GM23338 (cell line): ENCODE measurements around the gene JAKMIP3. TPM values are rescaled to one million over a fixed set of nuclear protein-coding genes. Genes with fewer than 3 reads are reported as not detected.

Experiments used
- ATAC-seq: fragments of 200-7000 bp; cut with Tn5 transposase; 3 replicates; pipeline ENCODE4 v1.9.1; 2020
- DNase-seq: peaks from one replicate; pipeline ENCODE4 v3.0.0-alpha.2; 2015; ENCODE audit warnings: low spot score
- H2AFZ ChIP-seq: fragments of 200-600 bp; sonication (generic); 2 replicates; pipeline ENCODE4 v1.8.0; 2016; ENCODE audit warnings: antibody characterized with exemption, mild to moderate bottlenecking, moderate library complexity
- H3F3A ChIP-seq: fragments of 200-600 bp; sonication (generic); replicated peaks from 2 replicates; pipeline ENCODE4 v1.8.0; 2017; ENCODE audit warnings: antibody characterized with exemption, mixed run types, low read depth
- H3K27ac ChIP-seq: fragments of 200-600 bp; sonication (generic); 2 replicates; pipeline ENCODE4 v1.6.1; 2016; ENCODE audit warnings: low read depth
- H3K27me3 ChIP-seq: fragments of 200-600 bp; sonication (generic); 2 replicates; pipeline ENCODE4 v1.8.0; 2016; ENCODE audit warnings: mild to moderate bottlenecking, mixed run types, moderate library complexity; ENCODE audit not compliant: insufficient read depth
- H3K36me3 ChIP-seq: fragments of 200-600 bp; sonication (generic); 2 replicates; pipeline ENCODE4 v1.8.0; 2016; ENCODE audit warnings: mild to moderate bottlenecking; ENCODE audit not compliant: insufficient read depth
- H3K4me1 ChIP-seq: fragments of 200-600 bp; sonication (generic); 2 replicates; pipeline ENCODE4 v1.8.0; 2016; ENCODE audit warnings: mild to moderate bottlenecking, moderate library complexity; ENCODE audit not compliant: insufficient read depth
- H3K4me2 ChIP-seq: fragments of 200-600 bp; sonication (generic); 2 replicates; pipeline ENCODE4 v1.7.1; 2017; ENCODE audit warnings: mixed run types
- H3K4me3 ChIP-seq: fragments of 200-600 bp; sonication (generic); 2 replicates; pipeline ENCODE4 v1.6.1; 2016; ENCODE audit warnings: mixed run types
- H3K79me2 ChIP-seq: fragments of 200-600 bp; sonication (generic); replicated peaks from 2 replicates; pipeline ENCODE4 v1.8.0; 2017; ENCODE audit warnings: mild to moderate bottlenecking; ENCODE audit not compliant: insufficient read depth
- H3K9me2 ChIP-seq: fragments of 200-600 bp; sonication (generic); 2 replicates; pipeline ENCODE4 v1.8.0; 2017; ENCODE audit not compliant: insufficient read depth
- H4K20me1 ChIP-seq: fragments of 200-600 bp; sonication (generic); replicated peaks from 2 replicates; pipeline ENCODE4 v1.8.0; 2017; ENCODE audit warnings: mild to moderate bottlenecking; ENCODE audit not compliant: insufficient read depth
- H3K27ac Mint-ChIP-seq: 2 replicates; pipeline ENCODE4 v1.8.0; 2020; ENCODE audit warnings: inconsistent platforms, mild to moderate bottlenecking, moderate library complexity, mixed read lengths
- H3K27me3 Mint-ChIP-seq: 3 replicates; pipeline ENCODE4 v1.8.0; 2022; ENCODE audit warnings: low read depth, mild to moderate bottlenecking, moderate library complexity, mixed read lengths, inconsistent platforms; ENCODE audit not compliant: insufficient read depth, poor library complexity
- H3K36me3 Mint-ChIP-seq: 3 replicates; pipeline ENCODE4 v1.8.0; 2021; ENCODE audit warnings: low read depth, mild to moderate bottlenecking, inconsistent platforms, moderate library complexity, mixed read lengths
- H3K4me1 Mint-ChIP-seq: 3 replicates; pipeline ENCODE4 v1.8.0; 2020; ENCODE audit warnings: mild to moderate bottlenecking, inconsistent platforms, mixed read lengths
- H3K4me3 Mint-ChIP-seq: 3 replicates; pipeline ENCODE4 v1.8.0; 2021; ENCODE audit warnings: moderate library complexity, mild to moderate bottlenecking, inconsistent platforms, mixed read lengths
- H3K9me3 Mint-ChIP-seq: 3 replicates; pipeline ENCODE4 v1.8.0; 2020; ENCODE audit warnings: moderate library complexity, mild to moderate bottlenecking, inconsistent platforms, mixed read lengths
- CREB1 ChIP-seq: fragments of 250-450 bp; sonication (Bioruptor Pico); IDR thresholded peaks from 2 replicates; pipeline ENCODE4 v1.5.0; 2020; ENCODE audit warnings: low read depth, mild to moderate bottlenecking, moderate library complexity
- CTCF ChIP-seq, 2 experiments: fragments of 200-600 bp in 1 of 2; sonication (generic) in 1 of 2; conservative IDR thresholded peaks; 2 replicates each; pipeline versions ENCODE4 v1.5.1 to v1.6.1; 2016 to 2017; ENCODE audit warnings: antibody characterized with exemption in 2 of 2, low read depth in 2 of 2, mild to moderate bottlenecking in 2 of 2, moderate library complexity in 1 of 2
- EZH2phosphoT487 ChIP-seq: fragments of 200-600 bp; sonication (generic); IDR thresholded peaks from one replicate; pipeline ENCODE4 v1.8.1; 2018; ENCODE audit warnings: antibody characterized with exemption; ENCODE audit not compliant: unreplicated experiment
- JUNB ChIP-seq: IDR thresholded peaks from one replicate; pipeline ENCODE4 v1.6.1; 2016; ENCODE audit warnings: antibody characterized with exemption; ENCODE audit not compliant: unreplicated experiment
- NANOG ChIP-seq: IDR thresholded peaks from 2 replicates; pipeline ENCODE4 v1.6.1; 2016; ENCODE audit warnings: antibody characterized with exemption, borderline replicate concordance
- POLR2AphosphoS5 ChIP-seq: IDR thresholded peaks from 2 replicates; pipeline ENCODE4 v1.6.1; 2016; ENCODE audit warnings: antibody characterized with exemption, low read depth
- STAT1 ChIP-seq: IDR thresholded peaks from one replicate; pipeline ENCODE4 v1.6.1; 2016; ENCODE audit warnings: antibody characterized with exemption; ENCODE audit not compliant: unreplicated experiment
- ZNF114 ChIP-seq: fragments of 250-450 bp; sonication (Bioruptor Pico); IDR thresholded peaks from 2 replicates; pipeline ENCODE4 v1.5.0; 2020; ENCODE audit warnings: mild to moderate bottlenecking, moderate library complexity
- ZNF331 ChIP-seq: fragments of 250-450 bp; sonication (Bioruptor Pico); IDR thresholded peaks from 2 replicates; pipeline ENCODE4 v1.5.0; 2020; ENCODE audit warnings: low read depth, mild to moderate bottlenecking, moderate library complexity
- polyA plus RNA-seq: library from polyadenylated mRNA; unstranded; fragments of >200 nt; fragmentation: Nextera tagmentation; extraction: Ambion mirVana; gene quantifications from 2 replicates; pipeline ENCODE4 v1.2.1, GENCODE V29; 2016
- total RNA-seq: library from RNA; depleted of rRNA; stranded (reverse); fragments of >200 nt; shearing (Covaris generic); gene quantifications from 2 replicates; pipeline ENCODE4 v1.2.3, GENCODE V29; 2014
- TF ChIP-seq, protein P1 (sequence below): fragments of 250-450 bp; sonication (Bioruptor Pico); IDR thresholded peaks from 2 replicates; pipeline ENCODE4 v1.5.0; 2020; ENCODE audit warnings: mild to moderate bottlenecking, moderate library complexity
- TF ChIP-seq, protein P2 (sequence below): IDR thresholded peaks from 2 replicates; pipeline ENCODE4 v1.6.1; 2016; ENCODE audit warnings: antibody characterized with exemption

The JAKMIP3 gene
- total and polyA plus RNA-seq, 2 experiments from 2014 or later, result 0.87 to 1.2 TPM

DNA sequence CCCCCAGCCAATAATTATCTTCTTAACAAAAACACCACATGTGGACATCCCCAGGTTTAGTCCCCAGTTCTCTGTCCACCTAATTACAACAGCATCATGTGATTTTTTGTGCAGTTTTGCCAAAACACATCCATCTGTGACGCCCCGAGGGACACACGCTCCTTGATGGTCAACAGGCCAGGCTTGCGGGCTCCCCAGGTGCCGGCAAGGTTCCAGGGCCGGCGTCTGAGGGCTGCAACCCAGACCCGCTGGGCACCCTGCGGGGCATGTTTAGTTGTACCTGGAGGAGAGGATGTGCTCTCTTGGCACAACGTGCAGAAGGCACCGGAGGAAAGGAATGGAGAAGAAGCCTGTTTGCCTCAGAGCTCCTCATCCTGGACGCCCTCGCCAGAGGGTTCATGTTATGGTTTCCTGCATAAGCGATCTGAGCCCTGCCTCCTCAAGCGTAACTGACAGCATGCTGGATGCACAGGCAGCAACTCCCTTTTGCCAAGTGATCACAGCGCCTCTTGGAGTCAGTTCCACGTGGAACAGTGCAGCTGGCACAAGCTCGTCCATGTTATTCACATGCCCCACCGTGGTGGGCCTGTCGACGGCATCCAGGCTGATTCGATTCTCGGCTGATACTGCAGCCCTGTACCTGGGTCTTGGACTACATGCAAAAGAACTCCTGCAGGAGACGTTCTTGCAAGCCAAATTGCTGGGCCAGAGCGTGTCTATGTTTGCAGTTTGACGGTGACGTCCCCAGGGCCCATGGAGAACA, 41.6 kb downstream of the JAKMIP3 start (continued):
- TF ChIP-seq JUNB (no peak), CTCF (conservative IDR thresholded peaks at IDR 0.05; ENCODE audit: low read depth in 2 of 2) (no peak)

DNA sequence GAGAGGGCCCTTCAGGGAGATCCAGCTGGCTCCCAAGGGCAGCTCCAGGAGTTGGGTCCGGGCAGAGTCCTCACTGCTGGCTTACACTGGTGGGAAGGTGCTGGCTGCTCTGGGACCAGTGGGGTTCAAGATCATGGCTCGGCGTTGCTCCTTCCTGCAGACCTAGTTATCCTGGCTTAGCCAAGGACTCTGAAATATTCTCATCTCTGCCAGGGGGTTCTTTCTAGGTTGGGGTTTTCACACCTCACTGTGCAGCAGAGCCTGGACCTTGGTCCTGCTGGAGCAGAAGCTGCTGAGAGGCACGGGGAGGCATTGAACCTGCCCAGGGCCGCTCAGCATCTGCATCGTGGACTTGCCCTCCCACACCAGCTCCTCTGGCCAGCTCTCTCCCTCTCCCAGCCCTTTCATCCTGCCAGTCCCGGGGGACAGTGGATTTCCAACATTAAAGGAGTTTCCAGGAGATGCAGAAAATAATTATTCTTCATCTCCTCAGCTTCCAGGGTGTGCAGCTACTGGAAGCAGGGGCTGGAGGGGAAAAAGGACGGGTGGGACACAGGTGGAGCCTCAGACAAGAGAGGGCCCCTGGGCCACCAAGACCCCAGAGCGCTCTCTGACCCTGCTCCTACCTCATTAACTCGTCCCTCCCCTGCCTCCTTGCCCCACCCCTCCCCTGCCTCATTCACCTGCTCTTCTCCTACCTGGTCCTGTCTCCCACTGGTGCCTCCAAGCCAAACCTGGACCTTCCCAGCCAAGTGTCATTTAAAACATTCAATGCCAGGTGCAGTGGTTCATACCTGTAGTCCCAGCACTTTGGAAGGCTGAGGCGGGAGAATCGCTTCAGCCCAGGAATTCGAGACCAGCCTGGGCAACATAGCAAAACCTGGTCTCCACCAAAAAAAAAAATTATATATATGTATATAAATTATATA, 42.5 kb downstream of the JAKMIP3 start:
- H3K4me2 ChIP-seq, result no peak overlapping the region
- no peaks in the 10 kb centered on the region; the same call in 2 of the 3 replicates for H3K4me1 Mint-ChIP-seq
- no peak overlapping the region for H3K4me3 ChIP-seq
- H2AFZ ChIP-seq, result no peak overlapping the region
- no peaks in the 10 kb centered on the region for H4K20me1 ChIP-seq
- H3K36me3 ChIP-seq, result no peaks in the 10 kb centered on the region
- no peaks in the 10 kb centered on the region for H3K79me2 ChIP-seq
- no peaks in the 10 kb centered on the region for H3K4me1 ChIP-seq
- no peak overlapping the region for H3K4me3 Mint-ChIP-seq
- H3K27me3 ChIP-seq, result no peaks in the 10 kb centered on the region
- no peaks in the 10 kb centered on the region for H3K36me3 Mint-ChIP-seq
- no peaks in the 10 kb centered on the region for H3F3A ChIP-seq
- ATAC-seq (no peak), DNase-seq (no peak)
- H3K9me3 Mint-ChIP-seq, result no peaks in the 10 kb centered on the region
- peaks cover 10% of the 10 kb centered on the region for H3K27me3 Mint-ChIP-seq
- no peak overlapping the region for H3K27ac ChIP-seq
- no peaks in the 10 kb centered on the region for H3K9me2 ChIP-seq
- no peak overlapping the region for H3K27ac Mint-ChIP-seq
- TF ChIP-seq POLR2AphosphoS5 (no peak), CREB1 (no peak), EZH2phosphoT487 (no peak), ZNF331 (CRISPR knock-in tag) (no peak), JUNB (no peak), STAT1 (no peak), CTCF (conservative IDR thresholded peaks at IDR 0.05; ENCODE audit: low read depth in 2 of 2) (no peak), ZNF114 (CRISPR knock-in tag) (no peak), NANOG (no peak)
- TF ChIP-seq, protein P1, sequence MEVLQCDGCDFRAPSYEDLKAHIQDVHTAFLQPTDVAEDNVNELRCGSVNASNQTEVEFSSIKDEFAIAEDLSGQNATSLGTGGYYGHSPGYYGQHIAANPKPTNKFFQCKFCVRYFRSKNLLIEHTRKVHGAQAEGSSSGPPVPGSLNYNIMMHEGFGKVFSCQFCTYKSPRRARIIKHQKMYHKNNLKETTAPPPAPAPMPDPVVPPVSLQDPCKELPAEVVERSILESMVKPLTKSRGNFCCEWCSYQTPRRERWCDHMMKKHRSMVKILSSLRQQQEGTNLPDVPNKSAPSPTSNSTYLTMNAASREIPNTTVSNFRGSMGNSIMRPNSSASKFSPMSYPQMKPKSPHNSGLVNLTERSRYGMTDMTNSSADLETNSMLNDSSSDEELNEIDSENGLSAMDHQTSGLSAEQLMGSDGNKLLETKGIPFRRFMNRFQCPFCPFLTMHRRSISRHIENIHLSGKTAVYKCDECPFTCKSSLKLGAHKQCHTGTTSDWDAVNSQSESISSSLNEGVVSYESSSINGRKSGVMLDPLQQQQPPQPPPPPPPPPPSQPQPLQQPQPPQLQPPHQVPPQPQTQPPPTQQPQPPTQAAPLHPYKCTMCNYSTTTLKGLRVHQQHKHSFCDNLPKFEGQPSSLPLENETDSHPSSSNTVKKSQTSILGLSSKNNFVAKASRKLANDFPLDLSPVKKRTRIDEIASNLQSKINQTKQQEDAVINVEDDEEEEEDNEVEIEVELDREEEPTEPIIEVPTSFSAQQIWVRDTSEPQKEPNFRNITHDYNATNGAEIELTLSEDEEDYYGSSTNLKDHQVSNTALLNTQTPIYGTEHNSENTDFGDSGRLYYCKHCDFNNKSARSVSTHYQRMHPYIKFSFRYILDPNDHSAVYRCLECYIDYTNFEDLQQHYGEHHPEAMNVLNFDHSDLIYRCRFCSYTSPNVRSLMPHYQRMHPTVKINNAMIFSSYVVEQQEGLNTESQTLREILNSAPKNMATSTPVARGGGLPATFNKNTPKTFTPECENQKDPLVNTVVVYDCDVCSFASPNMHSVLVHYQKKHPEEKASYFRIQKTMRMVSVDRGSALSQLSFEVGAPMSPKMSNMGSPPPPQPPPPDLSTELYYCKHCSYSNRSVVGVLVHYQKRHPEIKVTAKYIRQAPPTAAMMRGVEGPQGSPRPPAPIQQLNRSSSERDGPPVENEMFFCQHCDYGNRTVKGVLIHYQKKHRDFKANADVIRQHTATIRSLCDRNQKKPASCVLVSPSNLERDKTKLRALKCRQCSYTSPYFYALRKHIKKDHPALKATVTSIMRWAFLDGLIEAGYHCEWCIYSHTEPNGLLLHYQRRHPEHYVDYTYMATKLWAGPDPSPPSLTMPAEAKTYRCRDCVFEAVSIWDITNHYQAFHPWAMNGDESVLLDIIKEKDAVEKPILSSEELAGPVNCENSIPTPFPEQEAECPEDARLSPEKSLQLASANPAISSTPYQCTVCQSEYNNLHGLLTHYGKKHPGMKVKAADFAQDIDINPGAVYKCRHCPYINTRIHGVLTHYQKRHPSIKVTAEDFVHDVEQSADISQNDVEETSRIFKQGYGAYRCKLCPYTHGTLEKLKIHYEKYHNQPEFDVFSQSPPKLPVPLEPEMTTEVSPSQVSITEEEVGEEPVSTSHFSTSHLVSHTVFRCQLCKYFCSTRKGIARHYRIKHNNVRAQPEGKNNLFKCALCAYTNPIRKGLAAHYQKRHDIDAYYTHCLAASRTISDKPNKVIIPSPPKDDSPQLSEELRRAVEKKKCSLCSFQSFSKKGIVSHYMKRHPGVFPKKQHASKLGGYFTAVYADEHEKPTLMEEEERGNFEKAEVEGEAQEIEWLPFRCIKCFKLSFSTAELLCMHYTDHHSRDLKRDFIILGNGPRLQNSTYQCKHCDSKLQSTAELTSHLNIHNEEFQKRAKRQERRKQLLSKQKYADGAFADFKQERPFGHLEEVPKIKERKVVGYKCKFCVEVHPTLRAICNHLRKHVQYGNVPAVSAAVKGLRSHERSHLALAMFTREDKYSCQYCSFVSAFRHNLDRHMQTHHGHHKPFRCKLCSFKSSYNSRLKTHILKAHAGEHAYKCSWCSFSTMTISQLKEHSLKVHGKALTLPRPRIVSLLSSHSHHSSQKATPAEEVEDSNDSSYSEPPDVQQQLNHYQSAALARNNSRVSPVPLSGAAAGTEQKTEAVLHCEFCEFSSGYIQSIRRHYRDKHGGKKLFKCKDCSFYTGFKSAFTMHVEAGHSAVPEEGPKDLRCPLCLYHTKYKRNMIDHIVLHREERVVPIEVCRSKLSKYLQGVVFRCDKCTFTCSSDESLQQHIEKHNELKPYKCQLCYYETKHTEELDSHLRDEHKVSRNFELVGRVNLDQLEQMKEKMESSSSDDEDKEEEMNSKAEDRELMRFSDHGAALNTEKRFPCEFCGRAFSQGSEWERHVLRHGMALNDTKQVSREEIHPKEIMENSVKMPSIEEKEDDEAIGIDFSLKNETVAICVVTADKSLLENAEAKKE (CRISPR knock-in tag), result no peak
- TF ChIP-seq, protein P2, sequence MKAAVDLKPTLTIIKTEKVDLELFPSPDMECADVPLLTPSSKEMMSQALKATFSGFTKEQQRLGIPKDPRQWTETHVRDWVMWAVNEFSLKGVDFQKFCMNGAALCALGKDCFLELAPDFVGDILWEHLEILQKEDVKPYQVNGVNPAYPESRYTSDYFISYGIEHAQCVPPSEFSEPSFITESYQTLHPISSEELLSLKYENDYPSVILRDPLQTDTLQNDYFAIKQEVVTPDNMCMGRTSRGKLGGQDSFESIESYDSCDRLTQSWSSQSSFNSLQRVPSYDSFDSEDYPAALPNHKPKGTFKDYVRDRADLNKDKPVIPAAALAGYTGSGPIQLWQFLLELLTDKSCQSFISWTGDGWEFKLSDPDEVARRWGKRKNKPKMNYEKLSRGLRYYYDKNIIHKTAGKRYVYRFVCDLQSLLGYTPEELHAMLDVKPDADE, result no peak
